ENCODE measurements around the gene RAB4A. TPM values are rescaled to one million over a fixed set of nuclear protein-coding genes. Genes with fewer than 3 reads are reported as not detected.

The RAB4A gene
- polyA plus RNA-seq, 1 donor from 2014 or later = 49.8 TPM

GRCh38 chr1:229280037-229280828, 9.3 kb downstream of the RAB4A start:
- H3K4me3 ChIP-seq (ENCODE audit: low read length) = no peak overlapping the region
- peaks cover 52% of the 10 kb centered on the region for H3K79me2 ChIP-seq (replicated peaks; ENCODE audit: insufficient read depth, low read length)
- H3K4me2 ChIP-seq (ENCODE audit: low read length) = no peak overlapping the region
- H3K9me2 ChIP-seq (ENCODE audit: insufficient read depth, low read length) = no peaks in the 10 kb centered on the region
- H3K27me3 ChIP-seq (ENCODE audit: insufficient read depth, low read depth, low read length) = no peaks in the 10 kb centered on the region
- no peaks in the 10 kb centered on the region for H4K20me1 ChIP-seq (ENCODE audit: insufficient read depth)
- no peaks in the 10 kb centered on the region for H3K9me3 ChIP-seq (ENCODE audit: low read length)
- H2AFZ ChIP-seq (ENCODE audit: low read depth, low read length) = no peak overlapping the region
- H3K36me3 ChIP-seq (ENCODE audit: insufficient read depth, low read length) = no peaks in the 10 kb centered on the region
- no peak overlapping the region for H3K9ac ChIP-seq (ENCODE audit: low read length)
- TF ChIP-seq CTCF (IDR thresholded peaks at IDR 0.05; ENCODE audit: poor library complexity, severe bottlenecking) (no peak), MXI1 (conservative IDR thresholded peaks at IDR 0.05; ENCODE audit: poor library complexity, severe bottlenecking) (no peak), EP300 (conservative IDR thresholded peaks at IDR 0.05; ENCODE audit: poor library complexity, severe bottlenecking) (no peak), TAF1 (IDR thresholded peaks at IDR 0.05; ENCODE audit: low read depth) (no peak), EZH2 (IDR thresholded peaks at IDR 0.05; ENCODE audit: borderline replicate concordance, insufficient read depth, low read length, poor library complexity, severe bottlenecking) (no peak), RAD21 (conservative IDR thresholded peaks at IDR 0.05) (no peak), POLR2AphosphoS5 (IDR thresholded peaks at IDR 0.05) (no peak), SMC3 (conservative IDR thresholded peaks at IDR 0.05; ENCODE audit: poor library complexity) (no peak)
- TF ChIP-seq, protein P1, sequence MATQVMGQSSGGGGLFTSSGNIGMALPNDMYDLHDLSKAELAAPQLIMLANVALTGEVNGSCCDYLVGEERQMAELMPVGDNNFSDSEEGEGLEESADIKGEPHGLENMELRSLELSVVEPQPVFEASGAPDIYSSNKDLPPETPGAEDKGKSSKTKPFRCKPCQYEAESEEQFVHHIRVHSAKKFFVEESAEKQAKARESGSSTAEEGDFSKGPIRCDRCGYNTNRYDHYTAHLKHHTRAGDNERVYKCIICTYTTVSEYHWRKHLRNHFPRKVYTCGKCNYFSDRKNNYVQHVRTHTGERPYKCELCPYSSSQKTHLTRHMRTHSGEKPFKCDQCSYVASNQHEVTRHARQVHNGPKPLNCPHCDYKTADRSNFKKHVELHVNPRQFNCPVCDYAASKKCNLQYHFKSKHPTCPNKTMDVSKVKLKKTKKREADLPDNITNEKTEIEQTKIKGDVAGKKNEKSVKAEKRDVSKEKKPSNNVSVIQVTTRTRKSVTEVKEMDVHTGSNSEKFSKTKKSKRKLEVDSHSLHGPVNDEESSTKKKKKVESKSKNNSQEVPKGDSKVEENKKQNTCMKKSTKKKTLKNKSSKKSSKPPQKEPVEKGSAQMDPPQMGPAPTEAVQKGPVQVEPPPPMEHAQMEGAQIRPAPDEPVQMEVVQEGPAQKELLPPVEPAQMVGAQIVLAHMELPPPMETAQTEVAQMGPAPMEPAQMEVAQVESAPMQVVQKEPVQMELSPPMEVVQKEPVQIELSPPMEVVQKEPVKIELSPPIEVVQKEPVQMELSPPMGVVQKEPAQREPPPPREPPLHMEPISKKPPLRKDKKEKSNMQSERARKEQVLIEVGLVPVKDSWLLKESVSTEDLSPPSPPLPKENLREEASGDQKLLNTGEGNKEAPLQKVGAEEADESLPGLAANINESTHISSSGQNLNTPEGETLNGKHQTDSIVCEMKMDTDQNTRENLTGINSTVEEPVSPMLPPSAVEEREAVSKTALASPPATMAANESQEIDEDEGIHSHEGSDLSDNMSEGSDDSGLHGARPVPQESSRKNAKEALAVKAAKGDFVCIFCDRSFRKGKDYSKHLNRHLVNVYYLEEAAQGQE (IDR thresholded peaks at IDR 0.05; ENCODE audit: borderline replicate concordance) = no peak
- no peak overlapping the region for H3K27ac ChIP-seq (ENCODE audit: low read length)
- H3F3A ChIP-seq (ENCODE audit: insufficient read depth, low read length, poor library complexity, severe bottlenecking) = no peaks in the 10 kb centered on the region

DNA sequence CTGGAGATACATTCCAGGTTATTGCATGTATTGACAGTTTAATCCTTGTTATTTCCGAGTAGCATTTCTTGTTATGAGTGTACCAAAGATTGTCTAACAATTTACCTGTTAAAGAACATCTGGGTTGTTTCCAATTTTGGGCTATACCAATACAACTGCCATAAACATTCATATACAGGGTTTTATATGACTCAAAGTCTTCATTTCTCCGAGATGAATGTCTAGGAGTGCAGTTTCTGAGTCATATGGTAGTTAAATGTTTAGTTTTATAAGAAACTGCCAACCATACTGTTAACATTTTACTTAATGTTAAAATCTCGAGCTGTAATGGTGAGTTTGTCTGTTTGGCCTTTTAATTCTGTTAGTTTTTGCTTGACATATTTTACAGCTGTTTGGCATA, 10.0 kb downstream of the RAB4A start:
- Histone ChIP-seq H3K9ac (ENCODE audit: low read length) (no peak overlapping the region), H4K20me1 (ENCODE audit: insufficient read depth) (no peaks in the 10 kb centered on the region)

More for the DNA sequence above, 10.0 kb downstream of the RAB4A start:
- Histone ChIP-seq H3K4me3 (ENCODE audit: low read length) (no peak overlapping the region), H3K9me2 (ENCODE audit: insufficient read depth, low read length) (no peaks in the 10 kb centered on the region), H3K27ac (ENCODE audit: low read length) (no peak overlapping the region), H3K36me3 (ENCODE audit: insufficient read depth, low read length) (no peaks in the 10 kb centered on the region), H2AFZ (ENCODE audit: low read depth, low read length) (no peak overlapping the region), H3K9me3 (ENCODE audit: low read length) (no peaks in the 10 kb centered on the region), H3F3A (ENCODE audit: insufficient read depth, low read length, poor library complexity, severe bottlenecking) (no peaks in the 10 kb centered on the region), H3K79me2 (replicated peaks; ENCODE audit: insufficient read depth, low read length) (peaks cover 47% of the 10 kb centered on the region), H3K27me3 (ENCODE audit: insufficient read depth, low read depth, low read length) (no peaks in the 10 kb centered on the region), H3K4me2 (ENCODE audit: low read length) (no peak overlapping the region)
- no peak for TF ChIP-seq SMC3 (conservative IDR thresholded peaks at IDR 0.05; ENCODE audit: poor library complexity)
- no peak for TF ChIP-seq EP300 (conservative IDR thresholded peaks at IDR 0.05; ENCODE audit: poor library complexity, severe bottlenecking)
- TF ChIP-seq EZH2 (IDR thresholded peaks at IDR 0.05; ENCODE audit: borderline replicate concordance, insufficient read depth, low read length, poor library complexity, severe bottlenecking) = no peak
- TF ChIP-seq TAF1 (IDR thresholded peaks at IDR 0.05; ENCODE audit: low read depth) = no peak
- TF ChIP-seq, protein P1 (IDR thresholded peaks at IDR 0.05; ENCODE audit: borderline replicate concordance) = no peak
- TF ChIP-seq POLR2AphosphoS5 (IDR thresholded peaks at IDR 0.05) = no peak

All from neural cell (in vitro differentiated cells).